ENCODE results near the gene B3GLCT. TPM values are rescaled to one million over a fixed set of nuclear protein-coding genes. Genes with fewer than 3 reads are reported as not detected.
"Not testable (repeated sequence)": the region's sequence is repeated elsewhere in the genome, so short reads cannot be mapped to it uniquely, and the experiment has no call there.

Gene B3GLCT
- total RNA-seq, 2 donors from 2014 or later: 18.2 to 40.2 TPM

DNA sequence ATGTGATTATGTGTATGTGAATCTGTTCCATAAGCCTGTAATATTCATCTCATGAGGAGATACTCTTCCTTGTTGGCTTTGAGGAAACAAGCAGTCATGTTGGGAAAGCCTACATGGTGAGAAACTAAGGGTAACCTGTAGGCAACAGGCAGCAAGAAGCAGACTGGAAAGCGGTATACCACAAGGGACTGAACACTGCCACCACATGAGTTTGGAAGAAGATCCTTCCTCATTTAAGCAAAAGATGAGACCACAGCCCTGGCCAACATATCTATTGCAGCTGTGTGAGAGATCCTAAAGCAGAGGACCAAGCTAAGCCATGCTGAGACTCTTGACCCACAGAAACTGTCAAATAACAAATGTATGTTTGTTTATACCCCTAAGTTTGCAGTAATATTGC lies 134.8 kb downstream of the B3GLCT start:
- no peaks in the 10 kb centered on the region for H3K4me1 ChIP-seq
- no peaks in the 10 kb centered on the region for H3K27me3 ChIP-seq
- H3K27ac ChIP-seq: no peak overlapping the region
- H3K4me3 ChIP-seq: no peak overlapping the region
- no peaks in the 10 kb centered on the region for H3K36me3 ChIP-seq
- TF ChIP-seq, protein P1, sequence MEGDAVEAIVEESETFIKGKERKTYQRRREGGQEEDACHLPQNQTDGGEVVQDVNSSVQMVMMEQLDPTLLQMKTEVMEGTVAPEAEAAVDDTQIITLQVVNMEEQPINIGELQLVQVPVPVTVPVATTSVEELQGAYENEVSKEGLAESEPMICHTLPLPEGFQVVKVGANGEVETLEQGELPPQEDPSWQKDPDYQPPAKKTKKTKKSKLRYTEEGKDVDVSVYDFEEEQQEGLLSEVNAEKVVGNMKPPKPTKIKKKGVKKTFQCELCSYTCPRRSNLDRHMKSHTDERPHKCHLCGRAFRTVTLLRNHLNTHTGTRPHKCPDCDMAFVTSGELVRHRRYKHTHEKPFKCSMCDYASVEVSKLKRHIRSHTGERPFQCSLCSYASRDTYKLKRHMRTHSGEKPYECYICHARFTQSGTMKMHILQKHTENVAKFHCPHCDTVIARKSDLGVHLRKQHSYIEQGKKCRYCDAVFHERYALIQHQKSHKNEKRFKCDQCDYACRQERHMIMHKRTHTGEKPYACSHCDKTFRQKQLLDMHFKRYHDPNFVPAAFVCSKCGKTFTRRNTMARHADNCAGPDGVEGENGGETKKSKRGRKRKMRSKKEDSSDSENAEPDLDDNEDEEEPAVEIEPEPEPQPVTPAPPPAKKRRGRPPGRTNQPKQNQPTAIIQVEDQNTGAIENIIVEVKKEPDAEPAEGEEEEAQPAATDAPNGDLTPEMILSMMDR (IDR thresholded peaks at IDR 0.05): no peak
- DNase-seq (ENCODE audit: low spot score): no peak
- peaks cover 0 to 8% of the 10 kb centered on the region in 2 donors for H3K9me3 ChIP-seq

GRCh38 chr13:31334994-31335557 lies 135.3 kb downstream of the B3GLCT start:
- Histone ChIP-seq H3K4me1 (no peaks in the 10 kb centered on the region), H3K27me3 (no peaks in the 10 kb centered on the region), H3K36me3 (no peaks in the 10 kb centered on the region), H3K4me3 (no peak overlapping the region), H3K9me3 (peaks cover 0 to 9% of the 10 kb centered on the region in 2 donors), H3K27ac (no peak overlapping the region)
- no peak for DNase-seq (ENCODE audit: low spot score)
- TF ChIP-seq, protein P1 (IDR thresholded peaks at IDR 0.05): no peak

DNA sequence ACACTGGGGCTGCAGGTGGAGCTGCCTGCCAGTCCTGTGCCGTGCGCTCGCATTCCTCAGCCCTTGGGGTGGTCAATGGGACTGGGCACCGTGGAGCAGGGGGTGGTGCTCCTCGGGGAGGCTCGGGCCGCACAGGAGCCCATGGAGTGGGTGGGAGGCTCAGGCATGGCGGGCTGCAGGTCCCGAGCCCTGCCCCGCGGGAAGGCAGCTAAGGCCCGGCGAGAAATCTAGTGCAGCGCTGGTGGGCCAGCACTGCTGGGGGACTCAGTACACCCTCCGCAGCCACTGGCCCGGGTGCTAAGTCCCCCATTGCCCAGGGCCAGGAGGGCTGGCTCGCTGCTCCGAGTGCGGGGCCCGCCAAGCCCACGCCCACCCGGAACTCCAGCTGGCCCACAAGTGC lies 139.8 kb downstream of the B3GLCT start:
- H3K27me3 ChIP-seq; H3K36me3 ChIP-seq; H3K4me1 ChIP-seq; H3K4me3 ChIP-seq; H3K27ac ChIP-seq; DNase-seq (ENCODE audit: low spot score): not testable (repeated sequence)
- H3K9me3 ChIP-seq: peaks cover 0 to 17% of the 10 kb centered on the region in 2 donors

DNA sequence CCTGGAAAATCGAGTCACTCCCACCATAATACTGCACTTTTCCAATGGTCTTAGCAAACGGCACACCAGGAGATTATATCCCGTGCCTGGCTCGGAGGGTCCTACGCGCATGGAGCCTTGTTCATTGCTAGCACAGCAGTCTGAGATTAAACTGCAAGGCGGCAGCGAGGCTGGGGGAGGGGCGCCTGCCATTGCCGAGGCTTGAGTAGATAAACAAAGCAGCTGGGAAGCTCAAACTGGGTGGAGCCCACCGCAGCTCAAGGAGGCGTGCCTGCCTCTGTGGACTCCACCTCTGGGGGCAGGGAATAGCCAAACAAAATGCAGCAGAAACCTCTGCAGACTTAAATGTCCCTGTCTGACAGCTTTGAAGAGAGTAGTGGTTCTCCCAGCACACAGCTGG lies 141.1 kb downstream of the B3GLCT start:
- H3K4me1 ChIP-seq; H3K27me3 ChIP-seq; H3K4me3 ChIP-seq; H3K36me3 ChIP-seq; DNase-seq (ENCODE audit: low spot score); H3K27ac ChIP-seq: not testable (repeated sequence)
- peaks cover 0 to 17% of the 10 kb centered on the region in 2 donors for H3K9me3 ChIP-seq

- Histone ChIP-seq H3K27ac (no peak overlapping the region), H3K27me3 (no peaks in the 10 kb centered on the region), H3K4me1 (no peaks in the 10 kb centered on the region), H3K36me3 (no peaks in the 10 kb centered on the region), H3K4me3 (no peak overlapping the region), H3K9me3 (no peaks in the 10 kb centered on the region)
- DNase-seq (ENCODE audit: low spot score): no peak
- TF ChIP-seq, protein P1 (IDR thresholded peaks at IDR 0.05): no peak
Measured at GRCh38 chr13:31346891-31347290, 147.1 kb downstream of the B3GLCT start.

DNA sequence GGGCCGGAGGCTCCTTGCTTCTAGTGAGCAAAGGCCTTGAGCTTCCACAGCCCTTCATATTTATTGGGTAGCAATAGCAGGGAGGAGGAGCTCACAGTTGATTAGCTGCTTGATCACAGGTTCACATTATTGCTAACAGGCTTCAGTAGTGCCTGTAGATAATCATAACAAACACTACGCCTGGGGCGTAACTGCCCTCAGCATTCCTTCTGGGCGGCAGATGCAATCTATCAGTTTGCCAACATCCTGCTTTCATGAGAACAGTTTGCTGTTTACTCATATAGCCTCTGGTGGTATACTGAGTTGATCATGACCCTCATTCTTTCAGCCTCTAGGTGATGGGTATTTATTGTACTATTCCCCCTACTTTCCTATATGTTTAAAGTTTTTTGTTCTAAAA lies 149.4 kb downstream of the B3GLCT start:
- no peaks in the 10 kb centered on the region for H3K27me3 ChIP-seq
- H3K27ac ChIP-seq: no peak overlapping the region
- H3K9me3 ChIP-seq: no peaks in the 10 kb centered on the region
- DNase-seq (ENCODE audit: low spot score): no peak
- no peaks in the 10 kb centered on the region for H3K4me1 ChIP-seq
- TF ChIP-seq, protein P1 (IDR thresholded peaks at IDR 0.05): no peak
- no peak overlapping the region for H3K4me3 ChIP-seq
- H3K36me3 ChIP-seq: no peaks in the 10 kb centered on the region

GRCh38 chr13:31350560-31350959 lies 150.8 kb downstream of the B3GLCT start:
- Histone ChIP-seq H3K4me1 (no peaks in the 10 kb centered on the region), H3K27me3 (no peaks in the 10 kb centered on the region), H3K9me3 (peaks cover 0 to 9% of the 10 kb centered on the region in 2 donors), H3K4me3 (no peak overlapping the region), H3K27ac (no peak overlapping the region), H3K36me3 (no peaks in the 10 kb centered on the region)
- TF ChIP-seq, protein P1 (IDR thresholded peaks at IDR 0.05): no peak
- DNase-seq (ENCODE audit: low spot score): no peak

Data from right atrium auricular region (tissue), 2 donors.